Measurements from ENCODE around the gene SLC18A2. TPM values are rescaled to one million over a fixed set of nuclear protein-coding genes. Genes with fewer than 3 reads are reported as not detected.

SLC18A2 gene
- total RNA-seq, 4 donors from 2014 or later, result 0.65 to 2.8 (median 2.1) TPM

Other genes with a start within 250 kb of the SLC18A2 start
- 1 to 10 TPM; 3.5 to 8.6 (median 6.1) TPM for gene SHTN1, start 235.9 kb upstream of the SLC18A2 start, total RNA-seq
- gene VAX1, start 102.8 kb upstream of the SLC18A2 start, total RNA-seq, result not detected
- gene KCNK18, start 43.6 kb upstream of the SLC18A2 start, total RNA-seq, result not detected
- 10 to 100 TPM; 32.1 to 43.7 (median 38.0) TPM for gene PDZD8, start 134.3 kb downstream of the SLC18A2 start, total RNA-seq

Data from esophagus muscularis mucosa (tissue), 4 donors.